ENCODE data around the gene LLCFC1.
"Not testable (repeated sequence)": the region's sequence is repeated elsewhere in the genome, so short reads cannot be mapped to it uniquely, and the experiment has no call there.

The LLCFC1 gene

DNA sequence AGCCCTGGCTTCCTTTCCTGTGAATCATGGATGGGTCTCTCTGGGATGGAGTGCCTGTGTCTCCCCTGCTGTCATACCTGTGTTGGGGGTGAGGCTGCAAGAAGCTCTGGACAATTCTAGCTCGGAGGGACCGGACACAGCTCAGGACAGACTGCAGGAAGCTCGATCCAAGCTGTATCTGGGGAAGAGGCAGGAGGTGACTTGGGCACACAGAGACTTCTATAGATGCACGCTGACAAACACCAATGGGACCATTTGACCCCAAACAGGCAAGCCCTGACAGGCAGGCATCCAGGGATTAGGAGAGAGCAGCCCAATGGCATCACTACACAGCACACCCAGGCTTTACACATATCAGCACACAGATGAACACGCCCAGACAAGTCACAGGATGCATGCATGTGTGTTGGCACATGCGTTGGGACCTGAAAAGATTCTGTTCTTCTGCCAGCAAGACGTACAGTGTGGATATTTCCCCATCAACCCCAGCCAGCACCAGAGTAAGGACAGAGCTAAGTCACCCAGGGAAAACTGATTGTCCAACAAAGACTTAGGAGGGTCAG lies 4.5 kb downstream of the LLCFC1 start:
- DNase-seq, result no peak

GRCh38 chr7:142945001-142945400 lies 5.7 kb downstream of the LLCFC1 start:
- DNase-seq, result no peak

- DNase-seq, result no peak
These were observed 9.3 kb downstream of the LLCFC1 start for GRCh38 chr7:142948603-142949002.

DNA sequence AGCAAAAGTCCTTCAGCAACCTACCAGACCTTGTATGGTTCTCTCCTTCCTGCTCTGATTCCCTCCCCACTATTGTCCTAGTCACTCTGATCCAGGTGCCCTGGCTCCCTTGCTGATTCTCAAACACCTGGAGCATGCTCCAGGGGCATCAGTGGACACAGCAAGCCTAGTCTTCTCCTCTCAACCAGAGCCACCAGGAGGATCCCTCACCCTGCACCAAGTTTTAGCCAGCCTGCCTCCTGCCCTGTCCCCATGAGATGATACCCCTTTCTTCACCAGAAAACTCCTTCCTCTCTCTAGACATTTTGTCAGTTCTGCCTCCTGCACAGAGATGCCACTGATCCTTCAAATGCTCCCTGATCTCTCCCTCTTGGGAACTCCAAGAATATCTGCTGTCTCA lies 11.0 kb downstream of the LLCFC1 start:
- DNase-seq, result no peak

GRCh38 chr7:142954680-142955268 lies 15.5 kb downstream of the LLCFC1 start:
- no peak for DNase-seq

GRCh38 chr7:142956951-142957623 lies 17.8 kb downstream of the LLCFC1 start:
- no peak for DNase-seq

GRCh38 chr7:142957723-142958122 lies 18.4 kb downstream of the LLCFC1 start:
- DNase-seq, result no peak

DNA sequence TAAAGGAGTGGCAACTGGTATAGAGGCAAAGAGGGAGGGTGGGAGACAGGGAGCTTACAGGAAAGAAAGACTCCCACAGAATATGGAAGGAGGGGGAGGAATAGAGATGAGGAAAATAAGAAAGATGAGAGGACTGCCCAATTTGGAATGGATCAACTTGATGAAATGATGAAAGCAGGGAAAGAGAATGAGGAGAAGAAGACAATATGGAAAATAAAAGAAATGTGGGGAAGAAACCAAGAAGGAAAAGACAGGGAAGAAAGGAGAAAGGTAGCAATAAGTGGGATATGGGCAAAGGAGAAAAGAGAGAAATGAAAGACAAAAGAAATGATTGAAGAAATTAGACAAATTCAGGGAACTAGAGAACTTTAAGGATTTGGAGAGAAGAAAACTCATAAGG lies 19.9 kb downstream of the LLCFC1 start:
- no peak for DNase-seq

DNA sequence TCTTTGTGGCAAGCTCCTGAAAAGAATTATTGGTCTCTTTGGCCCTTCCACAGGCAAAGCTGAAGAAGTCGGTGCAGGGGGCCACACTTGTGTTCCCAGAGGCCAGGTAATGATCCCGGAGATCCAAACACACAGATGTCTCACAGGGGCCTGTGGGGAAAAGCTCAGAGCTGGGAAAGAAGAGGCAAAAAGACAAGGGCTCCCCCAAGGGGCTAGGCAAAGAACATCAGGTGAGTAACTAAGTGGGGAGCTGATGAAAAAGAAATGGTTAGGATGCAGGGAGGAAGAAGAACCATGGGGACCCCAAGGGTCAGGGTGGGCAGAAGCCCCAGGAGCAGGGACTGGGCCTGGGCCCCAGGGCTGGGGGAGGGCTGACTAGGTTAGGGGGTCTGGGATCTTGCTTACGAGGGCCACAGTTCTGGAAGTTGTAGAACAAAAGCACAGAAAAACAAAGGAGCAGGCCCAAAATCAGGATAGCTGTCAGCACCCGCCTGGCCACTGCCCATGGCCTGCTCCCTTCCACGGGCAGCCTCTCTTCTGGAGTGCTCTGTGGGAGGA lies 21.8 kb downstream of the LLCFC1 start:
- peak; percentile 20 for DNase-seq

- DNase-seq, result no peak
These were observed 22.3 kb downstream of the LLCFC1 start for GRCh38 chr7:142961595-142961972.

- peak; percentile 8 for DNase-seq
These were observed 23.0 kb downstream of the LLCFC1 start, which contains the start of gene KEL for GRCh38 chr7:142961973-142962926. TSS of gene KEL (minus strand) at chr7:142962363. CDS start at chr7:142962206, 157 bp downstream.

- no peak for DNase-seq
These were observed 23.7 kb downstream of the LLCFC1 start for GRCh38 chr7:142962991-142963390.

- no peak for DNase-seq
These were observed 24.7 kb downstream of the LLCFC1 start for GRCh38 chr7:142963993-142964392.

- no peak for DNase-seq
These were observed 25.4 kb downstream of the LLCFC1 start for GRCh38 chr7:142964502-142965246.

GRCh38 chr7:142968229-142968628 lies 28.9 kb downstream of the LLCFC1 start:
- DNase-seq, result peak; percentile 24

DNA sequence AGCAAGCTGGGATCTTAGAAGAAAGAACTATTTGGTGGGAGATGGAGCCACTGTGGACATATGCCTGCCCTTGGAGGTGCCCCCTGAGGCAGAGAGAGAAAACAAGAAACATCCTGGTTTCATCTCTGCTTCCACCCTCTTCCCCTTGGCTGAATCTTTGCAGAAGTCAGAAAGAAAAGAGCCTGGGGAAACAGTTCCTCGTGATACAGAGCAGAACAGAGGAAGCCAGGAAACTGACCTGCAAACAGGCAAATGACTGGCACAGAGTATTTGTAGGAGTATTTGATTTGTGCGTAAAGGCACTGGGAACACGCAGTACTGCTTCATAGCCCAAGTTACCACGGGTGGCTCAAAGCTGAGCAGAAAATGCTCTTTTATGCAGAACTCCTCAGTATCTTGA lies 29.9 kb downstream of the LLCFC1 start:
- DNase-seq, result peak; percentile 26

DNA sequence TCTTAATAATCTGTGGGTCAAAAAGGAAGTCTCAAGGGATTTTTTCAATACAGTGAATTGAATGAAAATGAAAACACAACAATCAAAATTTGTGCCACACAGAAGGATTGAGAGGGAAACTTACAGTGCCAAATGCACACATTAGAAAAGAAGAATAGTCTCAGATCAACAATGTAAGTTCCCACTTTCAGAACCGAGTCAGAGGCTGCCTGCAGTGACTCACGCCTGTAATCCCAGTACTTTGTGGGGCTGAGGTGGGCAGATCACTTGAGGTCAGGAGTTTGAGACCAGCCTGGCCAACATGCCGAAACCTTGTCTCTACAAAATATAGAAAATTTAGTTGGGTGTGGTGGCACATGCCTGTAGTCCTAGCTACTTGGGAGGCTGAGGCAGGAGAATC lies 35.3 kb downstream of the LLCFC1 start:
- DNase-seq, result peak; percentile 39

- not testable (repeated sequence) for DNase-seq
These were observed 39.1 kb downstream of the LLCFC1 start for GRCh38 chr7:142978402-142978801.

DNA sequence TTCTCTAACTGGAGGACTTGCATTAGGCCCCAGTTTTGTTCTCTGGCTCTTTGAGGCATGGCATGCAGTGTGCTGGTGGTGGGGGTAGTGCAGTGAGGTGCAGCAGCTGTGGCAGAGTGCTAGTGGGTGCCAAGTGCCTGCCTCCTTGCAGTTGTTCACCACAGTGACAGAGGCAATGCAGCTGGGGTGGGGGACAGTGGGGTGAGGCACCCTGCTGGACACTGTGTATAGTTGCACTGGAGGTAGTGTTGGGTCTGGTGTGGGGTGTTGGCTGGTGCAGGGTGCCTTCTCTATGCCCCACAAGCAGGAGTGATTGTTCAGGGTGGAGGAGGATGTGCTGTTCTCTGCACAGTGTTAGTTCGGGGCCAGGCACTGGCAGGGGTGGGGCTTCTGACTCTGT lies 44.5 kb downstream of the LLCFC1 start:
- DNase-seq, result no peak

DNA sequence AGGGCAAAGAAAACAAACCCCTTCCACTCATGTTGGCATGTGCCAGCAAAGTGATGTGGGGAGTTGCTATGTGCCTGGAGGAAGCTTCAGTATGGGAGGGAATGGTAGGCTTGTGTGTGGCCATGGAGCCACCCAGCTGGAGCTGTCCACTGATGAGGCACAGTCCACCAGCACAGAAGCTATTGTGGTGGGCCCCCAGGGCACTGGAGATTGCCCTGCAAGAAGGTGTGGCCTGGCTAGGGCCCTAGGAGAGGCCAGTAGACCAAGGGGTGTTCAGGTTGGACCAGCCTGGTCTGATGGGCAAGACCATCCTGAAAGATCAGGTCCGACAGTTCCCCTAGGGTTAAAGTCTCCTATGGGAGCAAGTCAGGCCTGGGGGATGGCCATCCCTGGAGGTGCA lies 45.0 kb downstream of the LLCFC1 start:
- DNase-seq, result no peak

All from suppressor macrophage treated with lipopolysaccharide for 4 hours (primary cell).